Esophagus (tissue), 2 donors: ENCODE data around the gene TSHZ1. TPM values are rescaled to one million over a fixed set of nuclear protein-coding genes. Genes with fewer than 3 reads are reported as not detected.

Experiments used
- H3K27ac ChIP-seq, 2 donors: one replicate each; pipeline ENCODE4 v1.5.1; 2013; ENCODE audit warnings: low read depth in 2 of 2, mild to moderate bottlenecking in 2 of 2, inconsistent platforms in 1 of 2, low read length in 1 of 2, moderate library complexity in 1 of 2
- H3K27me3 ChIP-seq, 2 donors: one replicate each; pipeline ENCODE4 v1.6.1; 2013; ENCODE audit warnings: low read length in 2 of 2, control low read depth in 1 of 2, mild to moderate bottlenecking in 1 of 2; ENCODE audit not compliant: insufficient read depth in 2 of 2, control insufficient read depth in 1 of 2
- H3K36me3 ChIP-seq, 2 donors: one replicate each; pipeline ENCODE4 v1.6.1; 2013; ENCODE audit warnings: low read length in 1 of 2; ENCODE audit not compliant: control insufficient read depth in 2 of 2, insufficient read depth in 2 of 2
- H3K4me1 ChIP-seq, 2 donors: one replicate each; pipeline ENCODE4 v1.6.1; 2013; ENCODE audit warnings: low read length in 1 of 2; ENCODE audit not compliant: control insufficient read depth in 2 of 2, insufficient read depth in 2 of 2
- H3K4me3 ChIP-seq, 2 donors: one replicate each; pipeline ENCODE4 v1.5.1; 2013; ENCODE audit warnings: low read length in 2 of 2, mild to moderate bottlenecking in 2 of 2, low read depth in 1 of 2, moderate library complexity in 1 of 2
- H3K9me3 ChIP-seq, 2 donors: one replicate each; pipeline ENCODE4 v1.6.1; 2013; ENCODE audit warnings: mild to moderate bottlenecking in 2 of 2, low read depth in 1 of 2, low read length in 1 of 2, moderate library complexity in 1 of 2; ENCODE audit not compliant: control insufficient read depth in 2 of 2, insufficient read depth in 1 of 2
- WGBS, 2 donors: extraction: QIAGEN DNeasy Blood & Tissue Kit; methylation state at CpG; one replicate each; pipeline ENCODE4 v1.1.7; 2013; 5-methylcytosine and 5-hydroxymethylcytosine counted together
- polyA plus RNA-seq, 2 donors: library from polyadenylated mRNA; stranded (reverse); fragments of 200-250 nt; gene quantifications; one replicate each; pipeline ENCODE4 v1.2.3, GENCODE V29; 2013
- donor health status: healthy with polysubstance abuse.
- donor health status: Bipolar disorder and iron deficiency.

TSHZ1 gene
- polyA plus RNA-seq, 2 donors, result 4.7 to 6.7 TPM

DNA sequence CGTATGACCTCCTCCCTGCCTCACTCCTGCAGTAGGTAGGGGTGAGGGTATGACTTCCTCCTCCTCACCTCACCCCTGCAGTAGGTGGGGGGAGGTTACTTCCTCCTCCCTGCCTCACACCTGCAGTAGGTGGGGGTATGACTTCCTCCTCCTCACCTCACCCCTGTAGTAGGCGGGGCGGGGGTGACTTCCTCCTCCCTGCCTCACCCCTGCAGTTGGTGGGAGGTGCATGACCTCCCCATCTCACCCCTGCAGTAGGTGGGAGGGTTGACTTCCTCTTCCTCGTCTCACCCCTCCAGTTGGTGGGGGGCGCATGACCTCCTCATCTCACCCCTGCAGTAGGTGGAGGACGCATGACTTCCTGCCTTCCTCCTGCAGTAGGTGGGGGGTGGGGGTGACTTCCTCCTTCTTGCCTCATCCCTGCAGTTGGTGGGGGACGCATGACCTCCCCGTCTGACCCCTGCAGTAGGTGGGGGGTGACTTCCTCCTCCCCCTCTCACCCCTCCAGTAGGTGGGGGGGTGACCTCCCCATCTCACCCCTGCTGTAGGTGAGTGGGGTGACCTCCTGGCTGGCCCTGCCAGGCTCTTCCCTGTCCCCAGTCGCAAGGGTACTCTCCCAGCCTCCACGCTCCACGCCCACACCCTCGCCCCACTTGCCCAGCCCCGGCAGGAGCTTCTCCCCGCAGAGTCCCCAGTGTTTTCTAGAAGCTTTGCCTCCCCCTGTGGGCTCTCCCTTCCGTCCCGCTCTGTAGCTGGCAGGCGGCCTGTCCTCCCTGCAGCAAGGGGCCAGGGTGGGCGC is 39.3 kb downstream of the TSHZ1 start:
- Histone ChIP-seq H3K9me3 (no peaks in the 10 kb centered on the region), H3K4me3 (no peak overlapping the region), H3K27me3 (no peaks in the 10 kb centered on the region), H3K36me3 (no peaks in the 10 kb centered on the region), H3K27ac (peak overlapping the region; percentile 27 to 74), H3K4me1 (peaks cover 3 to 21% of the 10 kb centered on the region in 2 donors)
- 85 to 91% methylated on average over 17 to 18 of the region's 18 CpGs for WGBS, 2 donors

- Histone ChIP-seq H3K4me1 (peaks cover 3 to 21% of the 10 kb centered on the region in 2 donors), H3K4me3 (no peak overlapping the region), H3K9me3 (no peaks in the 10 kb centered on the region), H3K27ac (no peak overlapping the region), H3K36me3 (no peaks in the 10 kb centered on the region), H3K27me3 (no peaks in the 10 kb centered on the region)
- 92 to 93% methylated on average over 19 to 20 of the region's 20 CpGs for whole genome bisulfite sequencing, 2 donors
These were observed 39.8 kb downstream of the TSHZ1 start for GRCh38 chr18:75250471-75250821.

DNA sequence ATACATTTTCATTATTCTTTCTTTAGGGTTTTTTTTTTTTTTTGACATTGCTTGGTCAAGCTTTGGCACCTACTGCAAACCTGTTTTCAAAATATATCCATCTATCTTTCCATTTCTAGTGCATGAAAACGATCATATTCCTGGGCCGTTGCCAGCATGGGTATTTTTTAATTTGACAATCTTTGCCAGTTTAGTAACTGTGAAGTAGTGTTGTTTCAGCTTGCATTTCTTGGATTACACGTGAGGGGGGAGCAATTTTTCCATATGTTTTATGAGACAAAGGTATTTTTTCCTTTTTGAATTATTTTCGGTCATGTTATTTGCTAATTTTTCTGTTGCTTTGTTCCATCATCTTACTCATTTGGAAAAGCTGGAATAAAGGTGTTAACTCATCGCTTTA is 40.9 kb downstream of the TSHZ1 start:
- Histone ChIP-seq H3K4me1 (peaks cover 3 to 21% of the 10 kb centered on the region in 2 donors), H3K9me3 (no peaks in the 10 kb centered on the region), H3K27me3 (no peaks in the 10 kb centered on the region), H3K4me3 (no peak overlapping the region), H3K27ac (no peak overlapping the region), H3K36me3 (no peaks in the 10 kb centered on the region)
- 54 to 64% methylated on average over 5 of the region's 5 CpGs for WGBS, 2 donors

GRCh38 chr18:75252136-75252535 is 41.5 kb downstream of the TSHZ1 start:
- Histone ChIP-seq H3K4me3 (no peak overlapping the region), H3K4me1 (peaks cover 1 to 18% of the 10 kb centered on the region in 2 donors), H3K36me3 (no peaks in the 10 kb centered on the region), H3K27me3 (no peaks in the 10 kb centered on the region), H3K27ac (no peak overlapping the region), H3K9me3 (no peaks in the 10 kb centered on the region)
- 65 to 74% methylated on average over 2 of the region's 2 CpGs for WGBS, 2 donors

DNA sequence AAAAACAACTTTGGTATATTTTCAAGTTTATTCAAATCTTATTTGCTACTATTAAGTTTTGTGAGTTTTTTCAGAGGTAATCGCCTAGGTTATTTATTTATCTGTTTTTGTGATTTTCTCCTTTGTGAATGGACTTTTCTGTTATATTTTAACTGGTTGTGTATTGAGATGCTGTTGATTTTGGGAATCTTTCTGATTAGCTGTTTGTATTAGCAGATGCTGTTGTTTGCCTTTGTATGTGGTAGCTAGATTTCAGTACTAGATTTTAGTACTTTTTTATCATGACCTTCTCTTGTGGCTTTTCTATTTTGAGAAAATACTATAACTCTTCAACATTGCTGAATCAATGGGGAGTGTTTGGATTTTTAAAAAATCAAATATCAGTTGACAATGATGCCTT is 42.4 kb downstream of the TSHZ1 start:
- no peaks in the 10 kb centered on the region for H3K36me3 ChIP-seq
- no peak overlapping the region for H3K4me3 ChIP-seq
- H3K4me1 ChIP-seq, result peaks cover 3 to 23% of the 10 kb centered on the region in 2 donors
- H3K27ac ChIP-seq, result no peak overlapping the region
- no peaks in the 10 kb centered on the region for H3K9me3 ChIP-seq
- H3K27me3 ChIP-seq, result no peaks in the 10 kb centered on the region
- 87 to 94% methylated on average over 1 of the region's 1 CpG for WGBS, 2 donors

- H3K36me3 ChIP-seq, result no peaks in the 10 kb centered on the region
- no peak overlapping the region for H3K4me3 ChIP-seq
- H3K27me3 ChIP-seq, result no peaks in the 10 kb centered on the region
- H3K9me3 ChIP-seq, result no peaks in the 10 kb centered on the region
- no peak overlapping the region for H3K27ac ChIP-seq
- WGBS, 2 donors, result 65 to 70% methylated on average over 4 of the region's 4 CpGs
- peaks cover 3 to 21% of the 10 kb centered on the region in 2 donors for H3K4me1 ChIP-seq
These were observed 43.2 kb downstream of the TSHZ1 start for GRCh38 chr18:75253784-75254183.

- Histone ChIP-seq H3K27me3 (no peaks in the 10 kb centered on the region), H3K36me3 (no peaks in the 10 kb centered on the region), H3K27ac (no peak overlapping the region), H3K9me3 (no peaks in the 10 kb centered on the region), H3K4me3 (no peak overlapping the region), H3K4me1 (peaks cover 3 to 10% of the 10 kb centered on the region in 2 donors)
- 93 to 95% methylated on average over 3 of the region's 3 CpGs for WGBS, 2 donors
These were observed 44.5 kb downstream of the TSHZ1 start for GRCh38 chr18:75255094-75255493.

DNA sequence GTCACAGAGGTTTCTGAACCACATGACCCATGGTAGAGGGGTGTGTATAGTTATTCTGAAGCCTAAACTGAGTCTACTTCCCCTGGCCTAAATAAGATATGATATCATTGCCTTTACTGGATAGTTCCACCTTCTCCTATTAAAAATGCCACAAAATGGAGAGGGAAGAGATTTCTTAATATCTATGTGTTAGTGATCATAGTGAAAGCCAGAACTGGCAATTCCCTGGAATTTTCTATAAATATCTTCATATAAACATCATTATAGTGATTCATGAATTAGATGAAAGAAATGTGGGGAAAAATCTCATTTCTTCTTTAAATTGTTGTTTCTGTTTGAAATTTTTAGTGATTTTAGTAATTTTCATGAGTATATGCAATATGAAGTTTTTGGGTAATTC is 45.8 kb downstream of the TSHZ1 start:
- H3K4me1 ChIP-seq, result peaks cover 3 to 5% of the 10 kb centered on the region in 2 donors
- H3K36me3 ChIP-seq, result no peaks in the 10 kb centered on the region
- no peaks in the 10 kb centered on the region for H3K9me3 ChIP-seq
- H3K27me3 ChIP-seq, result no peaks in the 10 kb centered on the region
- no peak overlapping the region for H3K27ac ChIP-seq
- no peak overlapping the region for H3K4me3 ChIP-seq

GRCh38 chr18:75257605-75258004 is 47.0 kb downstream of the TSHZ1 start:
- no peaks in the 10 kb centered on the region for H3K27me3 ChIP-seq
- no peaks in the 10 kb centered on the region for H3K36me3 ChIP-seq
- H3K9me3 ChIP-seq, result no peaks in the 10 kb centered on the region
- H3K4me1 ChIP-seq, result peaks cover 3 to 5% of the 10 kb centered on the region in 2 donors
- H3K4me3 ChIP-seq, result no peak overlapping the region
- 87 to 89% methylated on average over 14 of the region's 14 CpGs for WGBS, 2 donors
- no peak overlapping the region for H3K27ac ChIP-seq
